SK-N-SH (cell line): ENCODE data around the gene CHPF. TPM values are rescaled to one million over a fixed set of nuclear protein-coding genes. Genes with fewer than 3 reads are reported as not detected.

Source experiments
- CTCF ChIA-PET: fragments of 300-600, 350-600 bp; formaldehyde crosslinking; extraction: SDS; loops from one replicate; lab custom pipeline; 2021; lab: Yijun Ruan, JAX
- POLR2A ChIA-PET: fragments of 350-600 bp; sonication (Branson Sonifier 250); formaldehyde crosslinking; extraction: SDS; loops from one replicate; lab custom pipeline; 2020; ENCODE audit warnings: antibody characterized with exemption, inconsistent platforms; lab: Yijun Ruan, JAX
- DNase-seq: peaks from one replicate; pipeline ENCODE4 v3.0.0; 2012
- H2AFZ ChIP-seq: fragments of 200-600 bp; sonication (generic); 2 replicates; pipeline ENCODE4 v1.8.1; 2016; ENCODE audit warnings: antibody characterized with exemption, mild to moderate bottlenecking, low read depth
- H3F3A ChIP-seq: fragments of 200-600 bp; sonication (generic); replicated peaks from 2 replicates; pipeline ENCODE3; 2016; ENCODE audit warnings: antibody characterized with exemption, mild to moderate bottlenecking; ENCODE audit not compliant: insufficient read depth
- H3K27ac ChIP-seq, 2 experiments: fragments of 200-500 bp in 1 of 2; fragments of 200-600 bp in 1 of 2; sonication (Bioruptor generic) in 1 of 2; sonication (generic), shearing (Covaris generic) in 1 of 2; 2 replicates each; pipeline versions ENCODE4 v1.5.1 to v1.6.1; 2014 to 2016; ENCODE audit warnings: low read depth in 2 of 2, inconsistent platforms in 1 of 2, low read length in 1 of 2, mild to moderate bottlenecking in 1 of 2, mixed read lengths in 1 of 2
- H3K27me3 ChIP-seq: fragments of 200-600 bp; sonication (generic), shearing (Covaris generic); 2 replicates; pipeline ENCODE4 v1.6.1; 2016; ENCODE audit warnings: mixed run types; ENCODE audit not compliant: insufficient read depth
- H3K36me3 ChIP-seq, 2 experiments: fragments of 200-500 bp in 1 of 2; fragments of 200-600 bp in 1 of 2; sonication (Bioruptor generic) in 1 of 2; sonication (generic) in 1 of 2; replicated peaks in 1 of 2; 2 replicates each; pipeline versions ENCODE3 to v1.5.1; 2014 to 2016; ENCODE audit warnings: low read length in 1 of 2, mild to moderate bottlenecking in 1 of 2; ENCODE audit not compliant: insufficient read depth in 2 of 2, control insufficient read depth in 1 of 2
- H3K4me1 ChIP-seq, 2 experiments: fragments of 200-500 bp in 1 of 2; fragments of 200-600 bp in 1 of 2; sonication (Bioruptor generic) in 1 of 2; sonication (generic), shearing (Covaris generic) in 1 of 2; 2 replicates each; pipeline versions ENCODE4 v1.5.1 to v1.6.1; 2014 to 2016; ENCODE audit warnings: low read depth in 1 of 2, low read length in 1 of 2, mixed run types in 1 of 2; ENCODE audit not compliant: insufficient read depth in 2 of 2, control insufficient read depth in 1 of 2
- H3K4me2 ChIP-seq: fragments of 200-600 bp; sonication (generic), shearing (Covaris generic); 2 replicates; pipeline ENCODE4 v1.6.1; 2017; ENCODE audit warnings: mixed run types
- H3K4me3 ChIP-seq, 2 experiments: fragments of 200-500 bp in 1 of 2; fragments of 200-600 bp in 1 of 2; sonication (Bioruptor generic) in 1 of 2; sonication (generic), shearing (Covaris generic) in 1 of 2; 2 replicates each; pipeline versions ENCODE4 v1.5.1 to v1.8.1; 2014 to 2016; ENCODE audit warnings: low read depth in 2 of 2, inconsistent platforms in 1 of 2, low read length in 1 of 2, mild to moderate bottlenecking in 1 of 2, mixed read lengths in 1 of 2, moderate library complexity in 1 of 2
- H3K79me2 ChIP-seq: fragments of 200-600 bp; sonication (generic); 2 replicates; pipeline ENCODE4 v1.8.1; 2017; ENCODE audit warnings: mild to moderate bottlenecking; ENCODE audit not compliant: insufficient read depth
- H3K9ac ChIP-seq: fragments of 200-600 bp; sonication (generic); 2 replicates; pipeline ENCODE4 v1.6.1; 2017; ENCODE audit warnings: mixed run types
- H3K9me2 ChIP-seq: fragments of 200-600 bp; sonication (generic); 2 replicates; pipeline ENCODE4 v1.6.1; 2017; ENCODE audit warnings: mixed run types
- H3K9me3 ChIP-seq: fragments of 200-600 bp; sonication (generic); 2 replicates; pipeline ENCODE4 v1.6.1; 2017; ENCODE audit warnings: mixed run types, mild to moderate bottlenecking, moderate library complexity
- H4K20me1 ChIP-seq: fragments of 200-600 bp; sonication (generic); 2 replicates; pipeline ENCODE4 v1.6.1; 2017; ENCODE audit warnings: mild to moderate bottlenecking, mixed run types; ENCODE audit not compliant: insufficient read depth
- CTCF ChIP-seq: fragments of 200-600 bp; sonication (generic); IDR thresholded peaks from 2 replicates; pipeline ENCODE4 v1.6.1; 2017; ENCODE audit warnings: antibody characterized with exemption, mild to moderate bottlenecking, moderate library complexity
- EP300 ChIP-seq, 2 experiments: IDR thresholded peaks; 2 replicates each; pipeline versions ENCODE4 v1.4.0 to v1.6.1; 2012; ENCODE audit warnings: borderline replicate concordance in 1 of 2, low read depth in 1 of 2, low read length in 1 of 2
- FOXM1 ChIP-seq: IDR thresholded peaks from 2 replicates; pipeline ENCODE4 v1.4.0; 2012; ENCODE audit warnings: low read depth, mild to moderate bottlenecking
- GATA2 ChIP-seq: sonication (generic); formaldehyde crosslinking; IDR thresholded peaks from 2 replicates; pipeline ENCODE4 v1.5.0; 2020; ENCODE audit warnings: mild to moderate bottlenecking, missing genetic modification reagents
- NRF1 ChIP-seq: IDR thresholded peaks from 2 replicates; pipeline ENCODE4 v1.6.1; 2012; ENCODE audit warnings: low read depth, mild to moderate bottlenecking, low read length
- PBX3 ChIP-seq: IDR thresholded peaks from 2 replicates; pipeline ENCODE4; 2012
- POLR2AphosphoS5 ChIP-seq: IDR thresholded peaks from 2 replicates; pipeline ENCODE4 v1.6.1; 2012; ENCODE audit warnings: low read depth, low read length
- RXRA ChIP-seq: IDR thresholded peaks from 2 replicates; pipeline ENCODE4 v1.4.0; 2012; ENCODE audit warnings: low read depth, mild to moderate bottlenecking, borderline replicate concordance
- USF1 ChIP-seq: IDR thresholded peaks from 2 replicates; pipeline ENCODE4 v1.4.0; 2012; ENCODE audit warnings: low read depth, borderline replicate concordance
- YY1 ChIP-seq: IDR thresholded peaks from 2 replicates; pipeline ENCODE4 v1.4.0; 2012; ENCODE audit warnings: low read depth, mild to moderate bottlenecking
- WGBS: methylation state at CpG from one replicate; pipeline ENCODE4 v1.1.6; 2017; ENCODE audit warnings: low lambda C conversion rate; 5-methylcytosine and 5-hydroxymethylcytosine counted together
- polyA plus RNA-seq, 3 experiments: library from polyadenylated mRNA; depleted of rRNA; stranded (reverse); fragments of >200 nt; gene quantifications; 2 replicates each; pipeline ENCODE4 v1.2.3, GENCODE V29; 2012

CHPF gene
- polyA plus RNA-seq, 1 of the 3 experiments (the other 2 are of a cell fraction) = 141 TPM

GRCh38 chr2:219515874-219516629 is 27.6 kb downstream of the CHPF start (continued):
- TF ChIP-seq CTCF = no peak
- TF ChIP-seq RXRA = no peak
- no peak for TF ChIP-seq NRF1
- TF ChIP-seq FOXM1 = no peak
- no peak for TF ChIP-seq GATA2
- no peak for TF ChIP-seq USF1
- TF ChIP-seq PBX3 = no peak

GRCh38 chr2:219514836-219515235 is 28.8 kb downstream of the CHPF start:
- CTCF ChIA-PET = interaction anchor here (2.1 to 62.1 kb wide), 4 partner anchors 0 to 112 kb away, joined by 6 to 2824 read pairs (median 1418); partner anchors contain the start of genes ASIC4, CHPF, GMPPA and TMEM198
- WGBS = no CpG with 5 or more reads among the region's 21 CpGs

More at GRCh38 chr2:219514836-219515235, 28.8 kb downstream of the CHPF start:
- Histone ChIP-seq H3F3A (no peaks in the 10 kb centered on the region), H3K9me2 (no peaks in the 10 kb centered on the region), H3K4me1 (peaks cover 0 to 94% of the 10 kb centered on the region in 2 experiments; a peak in 2 of 4 replicates), H3K9me3 (no peaks in the 10 kb centered on the region), H3K36me3 (no peaks in the 10 kb centered on the region), H3K4me3 (peak overlapping the region in 1 of 2 experiments; percentile 29; a peak in 1 of 4 replicates), H3K27ac (peak overlapping the region in 1 of 2 experiments; percentile 96; a peak in 2 of 4 replicates), H3K9ac (no peak overlapping the region), H3K27me3 (peaks cover 33% of the 10 kb centered on the region), H4K20me1 (no peaks in the 10 kb centered on the region), H3K4me2 (no peak overlapping the region), H2AFZ (no peak overlapping the region), H3K79me2 (no peaks in the 10 kb centered on the region)
- no peak for DNase-seq
- POLR2A ChIA-PET = interaction anchor here (1.0 to 13.5 kb wide), 5 partner anchors 12 to 54 kb away, joined by 3 to 210 read pairs (median 5); partner anchors contain the start of gene GMPPA
- no peak for TF ChIP-seq EP300 (IDR thresholded peaks at IDR 0.05; ENCODE audit: borderline replicate concordance in 1 of 2, low read depth in 1 of 2, low read length in 1 of 2)
- no peak for TF ChIP-seq FOXM1
- TF ChIP-seq YY1 = no peak
- TF ChIP-seq CTCF = no peak
- no peak for TF ChIP-seq POLR2AphosphoS5
